B cell (primary cell): Measurements from ENCODE around the gene C11orf21. TPM values are rescaled to one million over a fixed set of nuclear protein-coding genes. Genes with fewer than 3 reads are reported as not detected.

ENCODE experiments used
- ATAC-seq: fragments of 200-7000 bp; cut with Tn5 transposase; one replicate; pipeline ENCODE4 v1.10.0; 2021; ENCODE audit warnings: low read depth, mild to moderate bottlenecking, moderate number of reproducible peaks, moderate library complexity
- CTCF ChIA-PET: fragments of 350-600 bp; sonication (Branson Sonifier 250); formaldehyde crosslinking; loops from one replicate; lab custom pipeline; 2021; ENCODE audit warnings: antibody characterized with exemption, inconsistent platforms; lab: Charles Lee
- POLR2A ChIA-PET: fragments of 350-600 bp; sonication (Branson Sonifier 250); formaldehyde crosslinking; loops from one replicate; lab custom pipeline; 2021; ENCODE audit warnings: antibody characterized with exemption; lab: Charles Lee
- DNase-seq: peaks from one replicate; pipeline ENCODE4 v3.0.0; 2013
- H2AFZ ChIP-seq: 2 replicates; pipeline ENCODE4 v1.6.1; 2012; ENCODE audit warnings: mild to moderate bottlenecking, low read depth, low read length; ENCODE audit not compliant: insufficient read depth, poor library complexity, severe bottlenecking
- H3K27ac ChIP-seq, 2 donors: 1 replicate in 1 of 2; 2 replicates in 1 of 2; pipeline ENCODE4 v1.5.1; 2012 to 2013; ENCODE audit warnings: low read length in 2 of 2, mild to moderate bottlenecking in 2 of 2, moderate library complexity in 1 of 2
- H3K27me3 ChIP-seq, 4 experiments: fragments of 200-600 bp in 1 of 4; sonication (generic) in 1 of 4; replicated peaks in 1 of 4; 1 replicate in 2 of 4; 2 replicates in 2 of 4; pipeline versions ENCODE4 v1.6.1 to v1.7.0; 2013 to 2016; ENCODE audit warnings: low read length in 3 of 4, mild to moderate bottlenecking in 2 of 4, mixed read lengths in 1 of 4, moderate library complexity in 1 of 4; ENCODE audit not compliant: insufficient read depth in 4 of 4, control insufficient read depth in 3 of 4; ENCODE audit errors: control extremely low read depth in 1 of 4
- H3K36me3 ChIP-seq, 2 experiments: replicated peaks in 1 of 2; 1 replicate in 1 of 2; 2 replicates in 1 of 2; pipeline versions ENCODE4 v1.6.1 to v1.7.1; 2013; ENCODE audit warnings: low read length in 1 of 2; ENCODE audit not compliant: insufficient read depth in 2 of 2, control insufficient read depth in 1 of 2; ENCODE audit errors: control extremely low read depth in 1 of 2, extremely low read depth in 1 of 2
- H3K4me1 ChIP-seq, 2 donors: fragments of 200-600 bp in 1 of 2; sonication (generic) in 1 of 2; 1 replicate in 1 of 2; 2 replicates in 1 of 2; pipeline versions ENCODE4 v1.5.1 to v1.6.1; 2013 to 2017; ENCODE audit warnings: low read length in 2 of 2; ENCODE audit not compliant: control insufficient read depth in 2 of 2, insufficient read depth in 2 of 2
- H3K4me2 ChIP-seq: replicated peaks from 2 replicates; pipeline ENCODE3; 2012; ENCODE audit warnings: mild to moderate bottlenecking, low read depth, low read length; ENCODE audit not compliant: poor library complexity, severe bottlenecking
- H3K4me3 ChIP-seq, 5 experiments: fragments of 200-600 bp in 1 of 5; sonication (generic) in 1 of 5; 1 replicate in 3 of 5; 2 replicates in 2 of 5; pipeline versions ENCODE4 v1.5.1 to v1.7.0; 2011 to 2016; ENCODE audit warnings: low read length in 4 of 5, mild to moderate bottlenecking in 4 of 5, low read depth in 2 of 5, control low read depth in 1 of 5, moderate library complexity in 1 of 5; ENCODE audit not compliant: insufficient read depth in 1 of 5; ENCODE audit errors: control extremely low read depth in 1 of 5, extremely low read depth in 1 of 5
- H3K79me2 ChIP-seq: fragments of 200-600 bp; sonication (generic); one replicate; pipeline ENCODE4 v1.6.0; 2016; ENCODE audit warnings: low read length; ENCODE audit not compliant: control insufficient read depth, insufficient read depth
- H3K9ac ChIP-seq: fragments of 200-600 bp; sonication (generic); 2 replicates; pipeline ENCODE4 v1.6.1; 2017; ENCODE audit warnings: mild to moderate bottlenecking, low read length, moderate library complexity
- H3K9me3 ChIP-seq, 3 donors: one replicate each; pipeline versions ENCODE4 v1.6.1 to v1.7.1; 2013; ENCODE audit warnings: low read length in 2 of 3; ENCODE audit not compliant: control insufficient read depth in 2 of 3, insufficient read depth in 1 of 3; ENCODE audit errors: control extremely low read depth in 1 of 3
- H4K20me1 ChIP-seq: 2 replicates; pipeline ENCODE4 v1.6.0; 2012; ENCODE audit warnings: mild to moderate bottlenecking, low read length; ENCODE audit not compliant: insufficient read depth, control insufficient read depth, poor library complexity, severe bottlenecking
- H3K27ac Mint-ChIP-seq: one replicate; pipeline ENCODE4 v1.8.0; 2021; ENCODE audit warnings: mixed read lengths
- H3K27me3 Mint-ChIP-seq: one replicate; pipeline ENCODE4 v1.8.0; 2021; ENCODE audit warnings: mixed read lengths
- H3K4me1 Mint-ChIP-seq: one replicate; pipeline ENCODE4 v1.8.0; 2021; ENCODE audit warnings: mixed read lengths
- H3K4me3 Mint-ChIP-seq: one replicate; pipeline ENCODE4 v1.8.0; 2021; ENCODE audit warnings: mixed read lengths
- H3K9me3 Mint-ChIP-seq: one replicate; pipeline ENCODE4 v1.8.0; 2022; ENCODE audit warnings: mixed read lengths; ENCODE audit not compliant: insufficient read depth
- EZH2 ChIP-seq: IDR thresholded peaks from 2 replicates; pipeline ENCODE4 v1.6.1; 2012; ENCODE audit warnings: borderline replicate concordance, low read depth, mild to moderate bottlenecking, moderate library complexity, low read length; ENCODE audit not compliant: insufficient read depth, poor library complexity, severe bottlenecking
- whole genome bisulfite sequencing: methylation state at CpG from one replicate; pipeline ENCODE4 v1.1.5; 2013; ENCODE audit warnings: missing lambda C conversion rate; ENCODE audit not compliant: insufficient coverage; 5-methylcytosine and 5-hydroxymethylcytosine counted together
- intact Hi-C: fragments of 100-400 bp; cut with micrococcal nuclease; formaldehyde crosslinking; loops from one replicate; pipeline ENCODE4 v1.10.0; 2022
- polyA plus RNA-seq: library from polyadenylated mRNA; depleted of rRNA; stranded (reverse); fragments of >200 nt; gene quantifications from 2 replicates; pipeline ENCODE4 v1.2.3, GENCODE V29; 2012
- total RNA-seq, 2 donors: library from RNA; stranded (reverse); fragments of 120-200 nt in 1 of 2; gene quantifications; 1 replicate in 1 of 2; 2 replicates in 1 of 2; pipeline versions ENCODE4 v1.2.3 to v1.2.4, GENCODE V29; 2013 to 2022
- TF ChIP-seq, protein P1 (sequence below): fragments of 200-600 bp; IDR thresholded peaks from one replicate; pipeline ENCODE4 v1.8.0; 2022; ENCODE audit warnings: antibody characterized with exemption, mild to moderate bottlenecking

Gene C11orf21
- total and polyA plus RNA-seq, 2 donors (not counting 1 experiment from before 2014, with no cell fraction given), result 22.8 to 38.9 TPM

DNA sequence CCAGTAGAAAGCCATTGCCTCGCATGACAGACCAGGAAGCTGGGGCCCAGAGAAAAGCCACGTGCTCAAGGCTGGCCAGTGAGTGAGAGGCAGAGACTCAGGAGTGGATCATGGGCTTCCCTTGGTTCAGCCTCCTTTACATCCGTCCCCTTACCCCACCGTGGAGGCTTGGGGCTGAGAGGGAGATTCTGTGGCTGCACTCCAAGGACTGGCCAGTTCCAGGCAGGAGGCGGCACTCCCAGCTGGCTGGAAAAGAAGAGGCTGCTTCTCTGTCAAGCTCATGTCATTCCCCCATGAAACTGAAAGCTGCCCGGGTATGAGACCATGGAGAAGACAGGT lies 24.7 kb downstream of the C11orf21 start:
- ChIA-PET CTCF (no interaction called here), POLR2A (no interaction called here)
- Histone ChIP-seq H3K4me2 (no peak overlapping the region), H2AFZ (no peak overlapping the region), H3K27me3 (peaks cover 0 to 26% (median 4%) of the 10 kb centered on the region in 4 experiments), H4K20me1 (no peaks in the 10 kb centered on the region), H3K36me3 (no peaks in the 10 kb centered on the region), H3K9ac (no peak overlapping the region), H3K4me1 (no peaks in the 10 kb centered on the region), H3K4me3 (no peak overlapping the region), H3K27ac (no peak overlapping the region), H3K9me3 (peaks cover 3 to 5% (median 4%) of the 10 kb centered on the region in 3 donors), H3K79me2 (no peaks in the 10 kb centered on the region)
- H3K4me1 Mint-ChIP-seq, result no peaks in the 10 kb centered on the region
- DNase-seq (no peak), ATAC-seq (no peak)
- H3K4me3 Mint-ChIP-seq, result no peak overlapping the region
- H3K27ac Mint-ChIP-seq, result no peak overlapping the region
- peaks cover 9% of the 10 kb centered on the region for H3K27me3 Mint-ChIP-seq
- H3K9me3 Mint-ChIP-seq, result peaks cover 12% of the 10 kb centered on the region
- intact Hi-C loops, result no loop called here
- no peak for TF ChIP-seq EZH2
- TF ChIP-seq, protein P1, sequence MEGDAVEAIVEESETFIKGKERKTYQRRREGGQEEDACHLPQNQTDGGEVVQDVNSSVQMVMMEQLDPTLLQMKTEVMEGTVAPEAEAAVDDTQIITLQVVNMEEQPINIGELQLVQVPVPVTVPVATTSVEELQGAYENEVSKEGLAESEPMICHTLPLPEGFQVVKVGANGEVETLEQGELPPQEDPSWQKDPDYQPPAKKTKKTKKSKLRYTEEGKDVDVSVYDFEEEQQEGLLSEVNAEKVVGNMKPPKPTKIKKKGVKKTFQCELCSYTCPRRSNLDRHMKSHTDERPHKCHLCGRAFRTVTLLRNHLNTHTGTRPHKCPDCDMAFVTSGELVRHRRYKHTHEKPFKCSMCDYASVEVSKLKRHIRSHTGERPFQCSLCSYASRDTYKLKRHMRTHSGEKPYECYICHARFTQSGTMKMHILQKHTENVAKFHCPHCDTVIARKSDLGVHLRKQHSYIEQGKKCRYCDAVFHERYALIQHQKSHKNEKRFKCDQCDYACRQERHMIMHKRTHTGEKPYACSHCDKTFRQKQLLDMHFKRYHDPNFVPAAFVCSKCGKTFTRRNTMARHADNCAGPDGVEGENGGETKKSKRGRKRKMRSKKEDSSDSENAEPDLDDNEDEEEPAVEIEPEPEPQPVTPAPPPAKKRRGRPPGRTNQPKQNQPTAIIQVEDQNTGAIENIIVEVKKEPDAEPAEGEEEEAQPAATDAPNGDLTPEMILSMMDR, result no peak
- WGBS, result 70% methylated on average over 3 of the region's 6 CpGs

DNA sequence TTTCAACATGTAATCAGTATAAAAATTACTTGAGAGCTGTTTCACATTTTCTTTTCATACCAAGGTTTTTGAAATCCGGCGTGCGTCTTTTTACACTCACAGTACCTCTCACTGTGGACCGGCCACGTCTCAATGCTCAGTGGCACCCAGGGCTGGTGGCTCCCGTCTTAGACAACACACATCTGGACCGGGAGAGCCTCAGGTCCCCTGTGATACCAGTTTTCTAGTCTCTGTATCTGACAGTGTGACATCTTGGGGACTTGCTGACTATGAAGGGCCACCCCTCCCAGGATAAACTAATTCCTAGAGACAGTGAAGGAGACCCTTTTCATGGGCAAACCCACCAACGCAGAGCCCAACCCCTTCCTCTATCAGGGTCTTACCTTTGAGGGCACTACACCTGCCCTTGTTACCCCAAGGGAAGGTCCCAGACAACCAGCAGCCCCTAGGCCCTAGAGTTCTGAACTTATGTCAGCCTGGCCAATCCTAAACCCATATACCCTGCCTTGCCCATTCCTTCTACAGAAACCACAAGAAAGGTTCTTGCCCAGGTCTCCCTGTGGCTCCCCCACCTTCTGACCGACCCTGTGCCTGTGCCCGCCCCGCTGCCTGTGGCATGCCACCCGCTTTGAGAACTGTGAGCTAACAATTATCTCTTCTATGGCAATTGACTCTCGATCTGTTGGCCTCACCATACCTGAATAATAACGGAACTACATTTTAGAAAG lies 25.3 kb downstream of the C11orf21 start:
- Mint-ChIP-seq H3K9me3 (peaks cover 8% of the 10 kb centered on the region), H3K4me3 (no peak overlapping the region), H3K27me3 (peaks cover 11% of the 10 kb centered on the region), H3K4me1 (peaks cover 4% of the 10 kb centered on the region), H3K27ac (no peak overlapping the region)
- no peaks in the 10 kb centered on the region for H3K79me2 ChIP-seq
- H3K27me3 ChIP-seq, result peaks cover 0 to 31% (median 5%) of the 10 kb centered on the region in 4 experiments
- H3K9me3 ChIP-seq, result peaks cover 3 to 8% (median 4%) of the 10 kb centered on the region in 3 donors
- intact Hi-C loops, result no loop called here
- ATAC-seq (no peak), DNase-seq (no peak)
- no peak overlapping the region for H3K4me3 ChIP-seq
- H3K9ac ChIP-seq, result no peak overlapping the region
- no peak overlapping the region for H3K27ac ChIP-seq
- CTCF ChIA-PET, result interaction anchor here (1.2 kb wide), 1 partner anchor 22 kb away, joined by 3 read pairs; no protein-coding TSS in a partner anchor
- peaks cover 0 to 1% of the 10 kb centered on the region in 2 donors for H3K4me1 ChIP-seq
- H2AFZ ChIP-seq, result no peak overlapping the region
- H3K4me2 ChIP-seq, result no peak overlapping the region
- H3K36me3 ChIP-seq, result no peaks in the 10 kb centered on the region
- POLR2A ChIA-PET, result no interaction called here
- TF ChIP-seq, protein P1, result no peak
- no peak for TF ChIP-seq EZH2
- no peaks in the 10 kb centered on the region for H4K20me1 ChIP-seq
- 89% methylated on average over 12 of the region's 14 CpGs for WGBS
